ENCODE data around the gene CCDC39. TPM values are rescaled to one million over a fixed set of nuclear protein-coding genes. Genes with fewer than 3 reads are reported as not detected.
"Not testable (repeated sequence)": the region's sequence is repeated elsewhere in the genome, so short reads cannot be mapped to it uniquely, and the experiment has no call there.

The CCDC39 gene
- total and polyA plus RNA-seq, 2 of the 13 experiments (the other 11 are each of a cell fraction or from before 2014, with no cell fraction given): not detected

- intact Hi-C loops (cut with micrococcal nuclease; ENCODE audit: unreplicated experiment) (no loop called here), in situ Hi-C loops (cut with HindIII; ENCODE audit: extremely low pct_ligation_motif_present, low pct_unique_long_range_greater_than_20kb) (loop anchor here (25.0 kb wide), 1 partner anchor 368 kb away; the partner anchor contains the start of gene DNAJC19)
- WGBS (ENCODE audit: low lambda C conversion rate): 100% methylated on average over 2 of the region's 2 CpGs
- Histone ChIP-seq H4K20me1 (ENCODE audit: insufficient read depth, low read length) (no peaks in the 10 kb centered on the region), H3K27me3 (ENCODE audit: control insufficient read depth in 1 of 2, insufficient read depth in 2 of 2, low read length in 2 of 2) (no peaks in the 10 kb centered on the region), H3K4me2 (ENCODE audit: low read depth, low read length) (no peak overlapping the region), H3K4me3 (replicated peaks in 1 of 3; ENCODE audit: insufficient read depth in 1 of 3, low read depth in 2 of 3, low read length in 3 of 3) (no peak overlapping the region), H3K36me3 (replicated peaks in 1 of 2; ENCODE audit: control insufficient read depth in 1 of 2, insufficient read depth in 2 of 2, low read length in 2 of 2) (no peaks in the 10 kb centered on the region), H3K9ac (ENCODE audit: insufficient read depth, low read depth, low read length) (no peak overlapping the region), H3K79me2 (ENCODE audit: insufficient read depth, low read length) (no peaks in the 10 kb centered on the region), H3K4me1 (ENCODE audit: insufficient read depth, low read length) (no peaks in the 10 kb centered on the region), H2AFZ (ENCODE audit: low read length) (no peak overlapping the region), H3K9me3 (ENCODE audit: low read length) (no peaks in the 10 kb centered on the region), H3K27ac (ENCODE audit: extremely low read length, insufficient read depth, low read length) (no peak overlapping the region)
- ChIA-PET CTCF (ENCODE audit: low intra/inter-chr PET ratio, low total read pairs) (no interaction called here), POLR2A (no interaction called here)
- BruUV-seq (replicated peaks): no TSS peak
- FAIRE-seq (no peak), DNase-seq (ENCODE audit: low spot score) (no peak), ATAC-seq (no peak)
- no peak for TF ChIP-seq ETV5 (CRISPR knock-in tag; IDR thresholded peaks at IDR 0.05; ENCODE audit: borderline replicate concordance)
Measured at GRCh38 chr3:180619723-180620122, 59.6 kb downstream of the CCDC39 start.

- intact Hi-C loops (cut with micrococcal nuclease; ENCODE audit: unreplicated experiment); POLR2A ChIA-PET; FAIRE-seq; H3K9ac ChIP-seq (ENCODE audit: insufficient read depth, low read depth, low read length); H3K9me3 ChIP-seq (ENCODE audit: low read length); ATAC-seq; H3K27me3 ChIP-seq (ENCODE audit: control insufficient read depth in 1 of 2, insufficient read depth in 2 of 2, low read length in 2 of 2); H3K27ac ChIP-seq (ENCODE audit: extremely low read length, insufficient read depth, low read length); H3K4me1 ChIP-seq (ENCODE audit: insufficient read depth, low read length); BruUV-seq (replicated peaks); H3K79me2 ChIP-seq (ENCODE audit: insufficient read depth, low read length); H3K4me2 ChIP-seq (ENCODE audit: low read depth, low read length); H3K4me3 ChIP-seq (replicated peaks in 1 of 3; ENCODE audit: insufficient read depth in 1 of 3, low read depth in 2 of 3, low read length in 3 of 3); H3K36me3 ChIP-seq (replicated peaks in 1 of 2; ENCODE audit: control insufficient read depth in 1 of 2, insufficient read depth in 2 of 2, low read length in 2 of 2); H4K20me1 ChIP-seq (ENCODE audit: insufficient read depth, low read length); H2AFZ ChIP-seq (ENCODE audit: low read length); DNase-seq (ENCODE audit: low spot score); CTCF ChIA-PET (ENCODE audit: low intra/inter-chr PET ratio, low total read pairs): not testable (repeated sequence)
- 95% methylated on average over 2 of the region's 2 CpGs for WGBS (ENCODE audit: low lambda C conversion rate)
- in situ Hi-C loops (cut with HindIII; ENCODE audit: extremely low pct_ligation_motif_present, low pct_unique_long_range_greater_than_20kb): loop anchor here (25.0 kb wide), 1 partner anchor 369 kb away; the partner anchor contains the start of gene DNAJC19
Measured at GRCh38 chr3:180618563-180618962, 60.7 kb downstream of the CCDC39 start.

- intact Hi-C loops (cut with micrococcal nuclease; ENCODE audit: unreplicated experiment) (no loop called here), in situ Hi-C loops (cut with HindIII; ENCODE audit: extremely low pct_ligation_motif_present, low pct_unique_long_range_greater_than_20kb) (loop anchor here (25.0 kb wide), 1 partner anchor 370 kb away; the partner anchor contains the start of gene DNAJC19)
- no peak overlapping the region for H2AFZ ChIP-seq (ENCODE audit: low read length)
- no peak overlapping the region for H3K27ac ChIP-seq (ENCODE audit: extremely low read length, insufficient read depth, low read length)
- CTCF ChIA-PET (ENCODE audit: low intra/inter-chr PET ratio, low total read pairs): no interaction called here
- H3K4me1 ChIP-seq (ENCODE audit: insufficient read depth, low read length): no peaks in the 10 kb centered on the region
- DNase-seq (ENCODE audit: low spot score): no peak
- POLR2A ChIA-PET: no interaction called here
- H3K36me3 ChIP-seq (replicated peaks in 1 of 2; ENCODE audit: control insufficient read depth in 1 of 2, insufficient read depth in 2 of 2, low read length in 2 of 2): peaks cover 0 to 11% of the 10 kb centered on the region in 2 experiments; a peak in 3 of 5 replicates
- no TSS peak for BruUV-seq (replicated peaks)
- ATAC-seq: no peak
- 95% methylated on average over 2 of the region's 2 CpGs for WGBS (ENCODE audit: low lambda C conversion rate)
- H3K4me2 ChIP-seq (ENCODE audit: low read depth, low read length): no peak overlapping the region
- FAIRE-seq: no peak
- no peaks in the 10 kb centered on the region for H3K9me3 ChIP-seq (ENCODE audit: low read length)
- no peak overlapping the region for H3K9ac ChIP-seq (ENCODE audit: insufficient read depth, low read depth, low read length)
- no peak overlapping the region for H3K4me3 ChIP-seq (replicated peaks in 1 of 3; ENCODE audit: insufficient read depth in 1 of 3, low read depth in 2 of 3, low read length in 3 of 3)
- no peaks in the 10 kb centered on the region for H3K27me3 ChIP-seq (ENCODE audit: control insufficient read depth in 1 of 2, insufficient read depth in 2 of 2, low read length in 2 of 2)
- no peaks in the 10 kb centered on the region for H4K20me1 ChIP-seq (ENCODE audit: insufficient read depth, low read length)
- H3K79me2 ChIP-seq (ENCODE audit: insufficient read depth, low read length): no peaks in the 10 kb centered on the region
- TF ChIP-seq ZNF205 (CRISPR knock-in tag; IDR thresholded peaks at IDR 0.05) (no peak), ZNF776 (CRISPR knock-in tag; IDR thresholded peaks at IDR 0.05) (no peak), ZNF17 (CRISPR knock-in tag; IDR thresholded peaks at IDR 0.05) (no peak), ZNF572 (CRISPR knock-in tag; IDR thresholded peaks at IDR 0.05) (no peak), MAFF (IDR thresholded peaks at IDR 0.05; ENCODE audit: low read depth, low read length) (no peak), NR2F6 (IDR thresholded peaks at IDR 0.05) (no peak), NR2F6 (CRISPR knock-in tag; IDR thresholded peaks at IDR 0.05) (no peak), ZNF101 (CRISPR knock-in tag; IDR thresholded peaks at IDR 0.05; ENCODE audit: borderline replicate concordance, low read depth) (no peak), POLR2AphosphoS2 (IDR thresholded peaks at IDR 0.05; ENCODE audit: low read depth, low read length) (no peak), ISX (CRISPR knock-in tag; conservative IDR thresholded peaks at IDR 0.05) (no peak), NR1H2 (CRISPR knock-in tag; IDR thresholded peaks at IDR 0.05; ENCODE audit: borderline replicate concordance, low read depth) (no peak), ZNF564 (CRISPR knock-in tag; IDR thresholded peaks at IDR 0.05) (no peak), TIGD3 (CRISPR knock-in tag; IDR thresholded peaks at IDR 0.05; ENCODE audit: borderline replicate concordance) (no peak)
Measured at GRCh38 chr3:180617049-180617448, 62.2 kb downstream of the CCDC39 start.

All from HepG2 (cell line).